GM18861 (cell line): ENCODE data around the gene GGT6.

Source experiments
- ATAC-seq: cut with Tn5 transposase; IDR thresholded peaks from one replicate; pipeline ENCODE4 v1.9.1; 2021; ENCODE audit not compliant: unreplicated experiment

Gene GGT6

DNA sequence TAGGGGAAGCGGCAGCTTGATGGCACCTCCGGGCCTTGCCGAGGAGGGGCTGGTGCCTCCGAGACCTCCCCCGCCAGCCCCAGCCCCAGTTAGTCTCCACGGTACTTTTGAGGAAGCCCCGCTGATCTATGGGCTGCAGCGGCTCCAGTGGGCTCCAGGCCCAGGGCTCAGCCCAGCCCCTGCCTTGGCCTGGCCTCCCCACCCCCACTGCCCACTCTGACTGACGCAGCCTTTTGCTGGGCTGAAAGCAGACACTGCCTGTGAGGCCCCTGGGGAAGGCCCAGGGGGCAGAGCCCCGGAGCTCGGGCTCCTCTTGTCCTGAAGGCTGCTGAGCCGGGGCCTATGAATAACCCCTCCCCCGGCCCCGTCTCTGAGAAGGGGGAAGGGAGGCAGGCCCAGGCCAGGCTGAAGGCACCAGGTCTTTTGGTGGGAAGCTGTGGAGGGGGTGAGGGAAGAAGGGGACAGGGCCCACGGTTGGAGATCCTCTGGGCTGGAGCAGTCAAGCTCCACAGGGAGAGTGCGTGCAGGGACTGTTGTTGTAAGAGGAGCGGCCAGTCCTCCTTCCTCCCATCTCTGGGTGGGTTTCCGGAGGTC lies 16.4 kb upstream of the GGT6 start:
- ATAC-seq, result no peak

GRCh38 chr17:4576161-4576558 lies 15.8 kb upstream of the GGT6 start:
- no peak for ATAC-seq

DNA sequence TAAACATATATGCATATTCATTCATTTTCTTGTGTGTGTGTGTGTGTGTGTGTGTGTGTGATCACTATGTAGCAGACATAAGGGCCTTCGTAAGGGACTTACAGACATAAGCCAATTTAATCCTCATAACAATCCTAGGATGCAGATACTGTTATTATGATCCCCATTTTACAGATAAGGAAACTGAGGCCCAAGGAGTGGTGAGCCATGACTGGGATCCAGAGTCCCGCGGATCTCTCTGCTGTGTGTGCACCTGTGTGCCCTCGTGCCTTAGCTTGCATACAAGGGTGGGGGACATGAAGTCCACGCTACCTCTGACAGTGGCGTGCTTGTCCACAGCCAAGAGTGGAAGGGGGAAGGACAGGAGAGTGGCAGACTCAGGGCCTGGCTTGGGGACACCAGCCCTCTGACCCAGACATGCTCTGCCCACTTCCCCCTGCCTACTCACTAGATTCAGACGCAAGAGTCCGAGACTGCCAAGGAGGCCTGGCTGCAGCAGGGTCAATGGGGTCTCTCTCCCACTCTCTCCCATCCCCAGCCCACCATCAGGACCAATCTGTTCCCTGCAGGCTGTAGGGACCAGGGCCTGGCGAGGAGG lies 14.2 kb upstream of the GGT6 start:
- ATAC-seq, result no peak

DNA sequence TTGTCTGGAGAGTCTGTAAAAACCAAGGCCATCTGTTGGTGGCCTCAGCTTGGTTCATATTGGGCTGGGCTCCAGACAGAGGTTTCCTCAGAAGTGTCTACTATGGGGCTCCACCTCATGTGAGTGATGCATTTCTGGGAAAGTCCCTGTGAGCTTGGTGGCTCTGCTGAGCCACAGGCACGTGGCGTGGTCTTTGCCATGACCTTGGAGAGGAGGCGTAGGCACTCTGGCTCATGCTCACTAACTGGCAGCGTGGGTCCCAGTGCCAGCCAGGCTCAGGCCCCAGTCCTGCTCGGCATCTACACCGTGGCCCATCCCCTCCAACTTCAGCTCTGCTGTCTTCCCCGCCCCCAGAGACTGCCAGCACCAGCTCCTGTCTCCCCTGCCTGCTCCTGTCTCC lies 13.3 kb upstream of the GGT6 start:
- ATAC-seq, result no peak

DNA sequence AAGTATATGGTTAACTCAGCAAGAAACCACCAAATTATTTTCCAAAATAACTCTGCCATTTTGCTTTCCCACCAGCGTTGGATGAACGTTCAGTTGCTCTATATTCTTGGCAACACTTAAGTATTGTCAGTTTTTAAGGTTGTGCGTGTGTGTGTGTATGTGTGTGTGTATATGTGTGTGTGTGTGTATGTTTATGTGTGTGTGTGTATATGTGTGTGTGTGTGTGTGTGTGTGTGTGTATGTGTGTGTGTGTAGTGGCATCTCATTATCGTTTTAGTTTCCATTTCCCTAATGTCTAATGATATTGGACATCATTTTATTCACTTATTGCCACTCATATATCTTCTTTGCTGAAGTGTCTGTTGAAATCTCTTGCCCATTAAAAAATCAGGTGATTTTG lies 12.7 kb upstream of the GGT6 start:
- no peak for ATAC-seq

DNA sequence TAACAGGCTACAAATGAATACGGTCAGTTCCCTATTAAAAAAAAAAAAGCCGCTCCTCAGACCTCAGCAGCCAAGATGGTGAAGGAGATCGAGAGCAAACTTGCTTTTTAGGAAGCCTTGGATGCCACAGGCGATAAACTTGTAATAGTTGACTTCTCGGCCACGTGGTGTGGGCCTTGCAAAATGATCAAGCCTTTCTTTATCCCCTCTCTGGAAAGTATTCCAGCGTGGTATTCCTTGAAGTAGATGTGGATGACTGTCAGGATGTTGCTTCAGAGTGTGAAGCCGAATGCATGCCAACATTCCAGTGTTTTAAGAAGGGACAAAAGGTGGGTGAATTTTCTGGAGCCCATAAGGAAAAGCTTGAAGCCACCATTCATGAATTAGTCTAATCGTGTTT lies 11.8 kb upstream of the GGT6 start:
- ATAC-seq, result no peak

GRCh38 chr17:4569591-4569990 lies 9.2 kb upstream of the GGT6 start:
- ATAC-seq, result no peak

DNA sequence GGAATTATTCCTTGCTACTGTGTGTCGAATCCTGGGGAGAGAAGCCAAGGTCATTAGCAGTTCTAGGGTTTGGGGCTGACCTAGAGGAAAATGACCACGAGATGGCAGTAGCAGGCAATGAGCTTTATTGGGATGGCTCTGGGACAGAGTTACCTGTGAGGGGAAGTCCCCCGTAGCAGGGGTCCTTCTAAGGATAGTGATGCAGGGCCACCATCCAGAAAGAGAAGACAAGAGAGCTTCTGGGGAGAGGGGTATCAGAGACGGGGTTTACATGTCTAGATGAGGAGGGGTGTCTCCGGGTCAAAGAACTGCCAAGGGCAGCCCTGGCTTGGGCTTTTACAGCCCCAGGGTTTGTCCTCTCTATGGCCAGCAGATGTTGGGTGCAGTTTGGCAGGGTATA lies 6.4 kb upstream of the GGT6 start:
- ATAC-seq, result no peak

GRCh38 chr17:4565209-4566141 lies 5.1 kb upstream of the GGT6 start:
- ATAC-seq, result no peak

GRCh38 chr17:4562015-4562969 lies 1.9 kb upstream of the GGT6 start:
- no peak for ATAC-seq

DNA sequence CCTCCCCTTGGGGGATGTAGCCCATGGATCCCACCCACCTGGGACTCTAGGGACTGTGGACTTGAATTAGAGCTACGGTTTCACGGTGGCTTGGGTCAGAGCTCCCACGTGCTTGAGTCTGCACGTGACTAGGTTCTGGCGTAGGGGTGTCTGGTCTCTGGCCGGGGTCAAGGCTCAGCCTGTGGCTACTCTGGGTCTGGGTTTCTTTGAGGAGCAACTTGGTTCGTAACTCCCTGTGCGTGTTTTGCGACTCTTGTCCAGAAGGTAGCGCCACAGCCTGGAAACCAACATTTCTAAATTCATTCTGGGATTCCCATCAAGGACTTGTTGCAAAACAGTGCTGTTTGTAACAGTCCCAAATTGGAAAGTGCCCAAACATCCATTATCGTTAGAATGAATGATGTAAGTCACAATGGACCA lies 470 bp upstream of the GGT6 start:
- ATAC-seq, result no peak

- ATAC-seq, result no peak
These were observed 411 bp downstream of the GGT6 start for GRCh38 chr17:4559966-4560365.

DNA sequence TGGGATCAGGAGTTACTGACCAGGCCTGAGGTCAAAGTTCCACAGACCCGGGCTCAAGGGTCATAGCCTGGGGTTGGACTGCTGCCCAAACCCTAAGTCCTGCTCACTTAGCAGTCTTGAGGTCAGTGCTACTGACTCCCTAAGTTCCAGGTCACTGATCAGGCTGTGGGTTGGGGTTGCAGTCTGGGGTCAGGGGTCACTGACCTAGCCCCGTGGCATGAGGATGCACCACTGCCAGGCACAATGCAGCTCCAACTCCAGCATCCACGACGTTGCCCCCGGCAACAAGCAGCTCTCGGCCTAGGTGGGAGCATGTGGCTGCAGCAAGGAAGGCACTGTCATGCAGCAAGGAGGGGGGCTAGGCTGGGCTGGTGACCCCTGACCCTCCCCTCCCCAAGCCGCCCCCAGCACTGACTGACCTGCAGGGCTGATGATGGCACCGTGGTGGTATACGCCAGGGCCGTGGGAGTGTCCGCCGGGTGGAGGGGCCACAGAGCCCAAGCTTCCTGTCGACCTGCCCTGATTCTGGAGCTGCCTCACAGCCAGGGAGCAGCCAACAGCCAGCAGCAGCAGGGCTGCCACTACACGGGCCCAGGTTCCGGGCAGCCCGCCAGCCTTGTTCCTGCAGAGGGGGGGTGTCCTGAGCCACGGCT lies 1.1 kb downstream of the GGT6 start:
- no peak for ATAC-seq

DNA sequence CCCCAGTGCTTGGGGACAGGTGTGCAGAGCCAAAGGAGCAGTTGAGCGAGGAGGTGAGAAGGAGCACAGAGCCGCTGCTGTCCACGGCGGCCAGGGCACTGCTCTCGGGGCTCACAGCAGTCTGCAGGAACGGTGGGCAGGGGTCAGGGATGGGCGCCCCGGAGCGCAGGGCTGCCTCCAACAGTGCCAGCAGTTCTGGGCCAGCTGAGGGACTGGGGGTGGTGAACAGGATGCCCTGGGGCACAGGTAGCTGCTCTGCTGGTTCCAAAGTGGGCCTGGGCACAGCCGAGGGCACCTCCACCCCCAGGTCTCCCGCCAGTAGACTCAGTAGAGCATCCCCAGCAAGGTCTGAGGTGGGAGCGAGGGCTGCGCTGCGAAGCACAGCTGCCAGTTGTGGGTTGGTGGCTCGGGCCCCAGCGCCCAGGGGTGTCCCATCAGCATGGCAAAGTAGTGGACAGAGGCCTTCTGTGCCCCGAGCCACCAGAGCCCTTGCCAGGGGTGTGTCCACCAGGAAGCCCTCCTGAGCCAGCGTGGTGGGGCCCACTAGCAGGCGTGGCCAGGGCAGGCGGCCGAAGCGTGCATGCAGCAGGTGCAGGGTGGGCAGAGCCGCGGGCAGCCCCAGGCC lies 1.9 kb downstream of the GGT6 start:
- no peak for ATAC-seq

GRCh38 chr17:4557626-4558346 lies 2.6 kb downstream of the GGT6 start:
- no peak for ATAC-seq

DNA sequence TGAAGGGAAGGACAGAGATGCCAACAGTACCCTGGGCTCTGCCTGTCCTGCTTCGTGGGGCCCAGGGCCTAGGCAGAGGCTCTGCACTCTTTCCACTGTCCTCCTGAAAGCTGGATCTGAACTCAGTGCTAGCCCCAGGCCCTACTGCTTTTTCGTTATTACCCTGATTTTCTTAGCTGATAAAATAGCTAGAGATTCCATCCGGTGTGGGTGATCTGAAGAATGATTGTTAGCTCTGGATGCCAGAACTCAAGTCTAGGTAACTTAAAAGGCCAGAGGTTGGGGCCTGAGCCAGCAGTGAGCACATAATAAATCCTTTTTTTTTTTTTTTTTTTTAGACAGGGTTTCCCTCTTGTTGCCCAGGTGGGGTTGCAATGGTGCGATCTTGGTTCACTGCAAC lies 3.4 kb downstream of the GGT6 start:
- no peak for ATAC-seq

- ATAC-seq, result no peak
These were observed 4.3 kb downstream of the GGT6 start for GRCh38 chr17:4555873-4556759.

DNA sequence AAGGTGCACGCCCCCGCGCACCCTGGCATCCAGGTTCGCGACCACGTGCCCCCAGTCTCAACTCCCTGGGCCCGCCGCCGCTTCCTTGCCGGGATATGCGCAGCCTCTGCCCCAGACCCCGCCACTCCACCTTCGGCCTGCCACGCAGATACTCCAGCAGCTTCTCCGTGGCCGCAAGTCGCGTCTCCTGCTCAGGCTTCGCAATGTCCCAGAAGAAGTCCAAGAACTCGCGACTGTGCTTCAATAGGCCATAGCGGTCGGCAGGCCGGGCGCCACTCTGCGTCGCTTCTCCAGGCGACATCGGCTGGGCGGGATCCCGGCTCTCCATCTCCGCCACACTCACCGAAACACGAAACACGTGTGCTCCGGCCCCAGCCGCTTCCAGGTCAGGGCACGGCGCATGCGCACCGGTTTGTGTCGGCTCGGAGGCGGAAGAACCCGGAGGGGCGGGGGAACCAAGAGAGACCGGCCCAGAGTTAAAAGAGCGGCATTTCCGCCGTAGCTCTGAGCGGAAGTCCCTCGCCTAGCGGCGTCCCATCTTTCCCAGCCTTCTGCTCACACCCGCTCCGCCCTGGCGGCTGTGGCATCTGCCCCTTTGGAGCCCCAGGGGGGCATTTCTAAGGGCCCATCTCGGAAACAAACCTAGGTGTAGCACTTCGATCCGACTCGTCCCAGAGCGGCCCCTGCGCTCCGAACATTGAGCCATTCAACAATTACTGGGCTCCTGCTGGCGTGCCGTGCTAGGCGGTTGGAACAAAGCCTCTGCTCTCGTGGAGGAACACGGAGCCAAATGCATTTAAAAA lies 5.2 kb downstream of the GGT6 start, which contains the start of gene MYBBP1A:
Gene MYBBP1A (minus strand): TSS at position 388 of the 803 bp plus-strand sequence. CDS start 60 bp downstream, at position 328.
- ATAC-seq, result peak; percentile 74
